ENCODE measurements around the gene SETD3.
"Not testable (repeated sequence)": the region's sequence is repeated elsewhere in the genome, so short reads cannot be mapped to it uniquely, and the experiment has no call there.

The SETD3 gene

GRCh38 chr14:99360774-99361595, 119.7 kb downstream of the SETD3 start:
- DNase-seq (ENCODE audit: low read depth): no peak

- no peak for DNase-seq (ENCODE audit: low read depth)
Observed at GRCh38 chr14:99359906-99360305, 120.8 kb downstream of the SETD3 start.

- no peak for DNase-seq (ENCODE audit: low read depth)
Observed at GRCh38 chr14:99357916-99358390, 122.7 kb downstream of the SETD3 start.

- no peak for DNase-seq (ENCODE audit: low read depth)
Observed at GRCh38 chr14:99357151-99357915, 123.3 kb downstream of the SETD3 start.

GRCh38 chr14:99356031-99356608, 124.5 kb downstream of the SETD3 start:
- no peak for DNase-seq (ENCODE audit: low read depth)

GRCh38 chr14:99354166-99354875, 126.3 kb downstream of the SETD3 start:
- DNase-seq (ENCODE audit: low read depth): no peak

GRCh38 chr14:99352688-99353280, 127.9 kb downstream of the SETD3 start:
- no peak for DNase-seq (ENCODE audit: low read depth)

GRCh38 chr14:99351166-99352007, 129.3 kb downstream of the SETD3 start:
- no peak for DNase-seq (ENCODE audit: low read depth)

- no peak for DNase-seq (ENCODE audit: low read depth)
Observed at GRCh38 chr14:99350751-99351150, 129.9 kb downstream of the SETD3 start.

GRCh38 chr14:99349721-99350495, 130.8 kb downstream of the SETD3 start:
- no peak for DNase-seq (ENCODE audit: low read depth)

- no peak for DNase-seq (ENCODE audit: low read depth)
Observed at GRCh38 chr14:99348816-99349614, 131.6 kb downstream of the SETD3 start.

- DNase-seq (ENCODE audit: low read depth): not testable (repeated sequence)
Observed at GRCh38 chr14:99348231-99348630, 132.4 kb downstream of the SETD3 start.
